ENCODE results near the gene SMG6. TPM values are rescaled to one million over a fixed set of nuclear protein-coding genes. Genes with fewer than 3 reads are reported as not detected.

The SMG6 gene
- total RNA-seq, 1 experiment from 2014 or later: 28.6 TPM

DNA sequence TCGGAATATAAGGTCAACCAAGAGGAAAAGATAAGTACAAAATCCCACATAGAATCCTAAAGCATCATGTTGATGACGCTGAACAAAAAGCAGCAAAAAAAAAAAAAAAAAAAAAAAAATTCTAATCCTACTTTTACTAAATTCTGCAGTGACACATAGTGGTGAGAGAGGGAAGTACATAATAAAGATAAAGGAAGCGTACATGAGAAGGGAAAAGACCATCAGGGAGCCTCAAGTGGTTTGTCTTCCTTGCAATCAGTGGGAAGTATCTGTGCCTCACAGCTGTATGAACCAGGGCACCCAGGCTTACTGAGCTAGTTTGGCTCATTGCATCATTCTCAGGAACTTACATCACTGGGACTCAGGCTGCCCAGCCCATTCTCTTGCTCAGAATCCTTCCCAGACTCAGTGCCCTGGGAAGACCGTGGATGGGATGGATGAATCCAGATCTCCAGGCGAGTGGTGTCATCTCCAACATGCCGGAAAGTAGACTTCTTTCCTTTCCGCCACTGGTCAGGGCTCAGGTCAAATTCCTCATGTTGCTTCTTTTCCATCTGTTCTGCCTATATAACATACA, 21.2 kb downstream of the SMG6 start:
- Histone ChIP-seq H3K9ac (ENCODE audit: extremely low read depth, insufficient read length, low read length) (no peak overlapping the region), H3K79me2 (ENCODE audit: insufficient read depth, low read length) (no peaks in the 10 kb centered on the region), H2BK12ac (ENCODE audit: insufficient read length, low read depth, low read length) (no peak overlapping the region), H3K23me2 (ENCODE audit: insufficient read length, low read depth, low read length, poor library complexity, severe bottlenecking) (no peaks in the 10 kb centered on the region), H2AK5ac (ENCODE audit: insufficient read length, low read length) (no peak overlapping the region), H3K4me1 (ENCODE audit: insufficient read depth, low read length) (no peaks in the 10 kb centered on the region), H2BK5ac (ENCODE audit: insufficient read length, low read length) (no peak overlapping the region), H3K4ac (ENCODE audit: low read depth, low read length) (no peak overlapping the region), H2BK120ac (ENCODE audit: low read depth, low read length, poor library complexity, severe bottlenecking) (no peak overlapping the region), H4K8ac (replicated peaks; ENCODE audit: insufficient read length, low read depth, low read length) (no peak overlapping the region), H4K5ac (ENCODE audit: insufficient read length, low read depth, low read length) (no peak overlapping the region), H3K27me3 (ENCODE audit: insufficient read depth, low read length) (no peaks in the 10 kb centered on the region), H3K79me1 (ENCODE audit: insufficient read depth, low read depth, low read length, poor library complexity, severe bottlenecking) (no peaks in the 10 kb centered on the region), H2BK20ac (ENCODE audit: low read depth, low read length, poor library complexity, severe bottlenecking) (no peak overlapping the region), H3K18ac (ENCODE audit: insufficient read length, low read depth, low read length) (no peak overlapping the region), H3T11ph (ENCODE audit: low read length) (no peak overlapping the region), H3K56ac (ENCODE audit: insufficient read length, low read depth, low read length) (no peak overlapping the region), H2BK15ac (ENCODE audit: low read depth, low read length) (no peak overlapping the region), H3K23ac (ENCODE audit: insufficient read length, low read depth, low read length) (no peak overlapping the region), H3K4me2 (ENCODE audit: insufficient read depth, insufficient read length, low read length) (no peak overlapping the region), H3K14ac (ENCODE audit: insufficient read depth, low read length) (no peak overlapping the region), H3K9me3 (ENCODE audit: control insufficient read depth, low read depth, low read length) (no peaks in the 10 kb centered on the region), H4K91ac (ENCODE audit: insufficient read length, low read depth, low read length) (no peak overlapping the region), H2AFZ (ENCODE audit: low read length) (no peak overlapping the region), H3K27ac (ENCODE audit: insufficient read length, low read depth, low read length) (no peak overlapping the region), H4K20me1 (ENCODE audit: control insufficient read depth, insufficient read depth, insufficient read length) (no peaks in the 10 kb centered on the region)
- no peak overlapping the region for H3K27ac Mint-ChIP-seq
- TF ChIP-seq, protein P1, sequence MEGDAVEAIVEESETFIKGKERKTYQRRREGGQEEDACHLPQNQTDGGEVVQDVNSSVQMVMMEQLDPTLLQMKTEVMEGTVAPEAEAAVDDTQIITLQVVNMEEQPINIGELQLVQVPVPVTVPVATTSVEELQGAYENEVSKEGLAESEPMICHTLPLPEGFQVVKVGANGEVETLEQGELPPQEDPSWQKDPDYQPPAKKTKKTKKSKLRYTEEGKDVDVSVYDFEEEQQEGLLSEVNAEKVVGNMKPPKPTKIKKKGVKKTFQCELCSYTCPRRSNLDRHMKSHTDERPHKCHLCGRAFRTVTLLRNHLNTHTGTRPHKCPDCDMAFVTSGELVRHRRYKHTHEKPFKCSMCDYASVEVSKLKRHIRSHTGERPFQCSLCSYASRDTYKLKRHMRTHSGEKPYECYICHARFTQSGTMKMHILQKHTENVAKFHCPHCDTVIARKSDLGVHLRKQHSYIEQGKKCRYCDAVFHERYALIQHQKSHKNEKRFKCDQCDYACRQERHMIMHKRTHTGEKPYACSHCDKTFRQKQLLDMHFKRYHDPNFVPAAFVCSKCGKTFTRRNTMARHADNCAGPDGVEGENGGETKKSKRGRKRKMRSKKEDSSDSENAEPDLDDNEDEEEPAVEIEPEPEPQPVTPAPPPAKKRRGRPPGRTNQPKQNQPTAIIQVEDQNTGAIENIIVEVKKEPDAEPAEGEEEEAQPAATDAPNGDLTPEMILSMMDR (conservative IDR thresholded peaks at IDR 0.05): peak; percentile 71
- H3K9me3 Mint-ChIP-seq: no peaks in the 10 kb centered on the region
- no peak overlapping the region for H3K4me3 Mint-ChIP-seq
- WGBS (ENCODE audit: extremely low coverage, insufficient read length, low lambda C conversion rate): no CpG with 5 or more reads among the region's 7 CpGs
- peaks cover 19 to 53% (median 49%) of the 10 kb centered on the region in 3 experiments; a peak in 6 of 7 replicates for H3K36me3 Mint-ChIP-seq (ENCODE audit: insufficient read depth in 1 of 3, low read depth in 3 of 3)
- no peaks in the 10 kb centered on the region for H3K4me1 Mint-ChIP-seq
- H3K27me3 Mint-ChIP-seq (ENCODE audit: low read depth): no peaks in the 10 kb centered on the region
- peak; percentile 37 for DNase-seq
